ENCODE data around the gene AKAP17A. TPM values are rescaled to one million over a fixed set of nuclear protein-coding genes. Genes with fewer than 3 reads are reported as not detected.

The AKAP17A gene
- total and polyA plus RNA-seq, 2 donors (not counting 1 experiment from before 2014, with no cell fraction given), result 9.3 to 17.8 TPM

DNA sequence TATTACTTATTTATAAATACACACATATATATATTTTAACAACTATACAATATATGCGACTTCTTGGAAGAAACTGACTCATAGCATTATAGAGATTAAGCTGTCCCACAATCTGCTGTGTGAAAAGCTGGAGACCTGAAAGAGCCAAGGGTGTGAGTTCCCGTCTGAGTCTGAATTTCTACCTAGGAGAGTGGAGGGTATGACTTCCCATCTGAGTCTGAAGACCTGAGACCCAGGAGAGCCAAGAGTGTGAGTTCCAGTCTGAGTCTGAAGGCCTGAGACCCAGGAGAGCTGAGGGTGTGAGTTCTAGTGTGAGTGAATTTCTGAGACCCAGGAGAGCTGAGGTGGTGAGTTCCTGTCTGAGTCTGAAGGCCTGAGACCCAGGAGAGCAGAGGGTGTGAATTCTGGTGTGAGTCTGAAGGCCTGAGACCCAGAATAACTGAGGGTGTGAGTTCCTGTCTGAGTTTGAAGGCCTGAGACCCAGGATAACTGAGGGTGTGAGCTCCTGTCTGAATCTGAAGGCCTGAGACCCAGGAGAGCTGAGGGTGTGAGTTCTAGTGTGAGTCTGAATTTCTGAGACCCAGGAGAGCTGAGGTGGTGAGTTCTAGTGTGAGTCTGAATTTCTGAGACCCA lies 45.5 kb upstream of the AKAP17A start:
- TF ChIP-seq, protein P1, sequence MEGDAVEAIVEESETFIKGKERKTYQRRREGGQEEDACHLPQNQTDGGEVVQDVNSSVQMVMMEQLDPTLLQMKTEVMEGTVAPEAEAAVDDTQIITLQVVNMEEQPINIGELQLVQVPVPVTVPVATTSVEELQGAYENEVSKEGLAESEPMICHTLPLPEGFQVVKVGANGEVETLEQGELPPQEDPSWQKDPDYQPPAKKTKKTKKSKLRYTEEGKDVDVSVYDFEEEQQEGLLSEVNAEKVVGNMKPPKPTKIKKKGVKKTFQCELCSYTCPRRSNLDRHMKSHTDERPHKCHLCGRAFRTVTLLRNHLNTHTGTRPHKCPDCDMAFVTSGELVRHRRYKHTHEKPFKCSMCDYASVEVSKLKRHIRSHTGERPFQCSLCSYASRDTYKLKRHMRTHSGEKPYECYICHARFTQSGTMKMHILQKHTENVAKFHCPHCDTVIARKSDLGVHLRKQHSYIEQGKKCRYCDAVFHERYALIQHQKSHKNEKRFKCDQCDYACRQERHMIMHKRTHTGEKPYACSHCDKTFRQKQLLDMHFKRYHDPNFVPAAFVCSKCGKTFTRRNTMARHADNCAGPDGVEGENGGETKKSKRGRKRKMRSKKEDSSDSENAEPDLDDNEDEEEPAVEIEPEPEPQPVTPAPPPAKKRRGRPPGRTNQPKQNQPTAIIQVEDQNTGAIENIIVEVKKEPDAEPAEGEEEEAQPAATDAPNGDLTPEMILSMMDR (conservative IDR thresholded peaks at IDR 0.05 in 1 of 2, IDR thresholded peaks at IDR 0.05 in 1 of 2; ENCODE audit: low read depth in 1 of 2, low read length in 2 of 2), result no peak
- TF ChIP-seq EZH2 (IDR thresholded peaks at IDR 0.05; ENCODE audit: low read length, missing control alignments), result no peak
- no peaks in the 10 kb centered on the region for H3K79me2 ChIP-seq (ENCODE audit: control insufficient read depth, insufficient read depth, low read length)
- no peak overlapping the region for H3K4me3 ChIP-seq (replicated peaks in 1 of 4; ENCODE audit: control extremely low read depth in 1 of 4, insufficient read depth in 1 of 4, low read depth in 3 of 4, low read length in 4 of 4)
- no peak for DNase-seq (ENCODE audit: low read depth in 2 of 2)
- no peaks in the 10 kb centered on the region for H3K9me3 ChIP-seq (ENCODE audit: control insufficient read depth, insufficient read depth, low read depth, low read length)
- H3K36me3 ChIP-seq (ENCODE audit: control insufficient read depth, insufficient read depth, low read length), result no peaks in the 10 kb centered on the region
- no peak overlapping the region for H2AFZ ChIP-seq (ENCODE audit: low read length)
- no peak overlapping the region for H3K9ac ChIP-seq (ENCODE audit: insufficient read depth, low read length)
- no peaks in the 10 kb centered on the region for H4K20me1 ChIP-seq (ENCODE audit: control insufficient read depth, extremely low read depth, insufficient read depth, low read length)
- H3K27ac ChIP-seq (ENCODE audit: insufficient read depth, low read length), result no peak overlapping the region
- no peaks in the 10 kb centered on the region for H3K27me3 ChIP-seq (ENCODE audit: control insufficient read depth, insufficient read depth, low read length)
- H3K4me2 ChIP-seq (ENCODE audit: extremely low read depth, insufficient read depth, low read length), result no peak overlapping the region
- no peaks in the 10 kb centered on the region for H3K4me1 ChIP-seq (ENCODE audit: control insufficient read depth, extremely low read depth, insufficient read depth, low read length)

DNA sequence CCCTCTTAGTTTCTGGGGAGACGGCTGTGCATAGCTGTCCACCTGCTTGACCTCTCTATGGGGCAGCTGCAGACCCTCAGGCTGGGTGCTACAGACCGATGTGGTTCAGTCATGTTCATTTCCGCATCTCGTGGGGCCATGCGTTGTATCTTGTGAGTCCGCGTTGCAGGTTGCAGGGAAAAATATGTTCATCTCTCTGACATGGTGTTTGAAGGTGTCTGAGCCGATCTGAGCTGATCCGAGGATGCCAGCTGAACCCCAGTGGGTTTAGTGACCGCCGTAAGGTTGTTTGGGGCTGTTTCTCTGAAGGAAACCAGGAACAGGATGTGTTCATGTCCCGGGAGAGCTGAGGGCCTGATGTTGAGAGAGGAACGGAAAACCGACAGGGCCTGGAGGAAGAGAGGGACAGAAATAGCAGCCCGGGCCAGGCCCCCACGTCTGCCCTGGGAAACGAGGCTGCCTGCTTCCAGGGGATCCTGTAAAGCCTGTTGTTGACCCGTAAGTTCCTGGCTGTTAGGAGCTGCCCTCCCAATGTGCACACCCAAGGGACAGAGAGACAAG lies 44.6 kb upstream of the AKAP17A start:
- Histone ChIP-seq H3K36me3 (ENCODE audit: control insufficient read depth, insufficient read depth, low read length) (no peaks in the 10 kb centered on the region), H3K27ac (ENCODE audit: insufficient read depth, low read length) (no peak overlapping the region), H2AFZ (ENCODE audit: low read length) (no peak overlapping the region), H3K4me3 (replicated peaks in 1 of 4; ENCODE audit: control extremely low read depth in 1 of 4, insufficient read depth in 1 of 4, low read depth in 3 of 4, low read length in 4 of 4) (no peak overlapping the region), H3K4me1 (ENCODE audit: control insufficient read depth, extremely low read depth, insufficient read depth, low read length) (no peaks in the 10 kb centered on the region), H3K9ac (ENCODE audit: insufficient read depth, low read length) (no peak overlapping the region), H3K27me3 (ENCODE audit: control insufficient read depth, insufficient read depth, low read length) (no peaks in the 10 kb centered on the region), H3K79me2 (ENCODE audit: control insufficient read depth, insufficient read depth, low read length) (no peaks in the 10 kb centered on the region), H4K20me1 (ENCODE audit: control insufficient read depth, extremely low read depth, insufficient read depth, low read length) (no peaks in the 10 kb centered on the region), H3K9me3 (ENCODE audit: control insufficient read depth, insufficient read depth, low read depth, low read length) (no peaks in the 10 kb centered on the region), H3K4me2 (ENCODE audit: extremely low read depth, insufficient read depth, low read length) (no peak overlapping the region)
- DNase-seq (ENCODE audit: low read depth in 2 of 2), result no peak
- TF ChIP-seq, protein P1 (conservative IDR thresholded peaks at IDR 0.05 in 1 of 2, IDR thresholded peaks at IDR 0.05 in 1 of 2; ENCODE audit: low read depth in 1 of 2, low read length in 2 of 2), result no peak
- TF ChIP-seq EZH2 (IDR thresholded peaks at IDR 0.05; ENCODE audit: low read length, missing control alignments), result no peak

DNA sequence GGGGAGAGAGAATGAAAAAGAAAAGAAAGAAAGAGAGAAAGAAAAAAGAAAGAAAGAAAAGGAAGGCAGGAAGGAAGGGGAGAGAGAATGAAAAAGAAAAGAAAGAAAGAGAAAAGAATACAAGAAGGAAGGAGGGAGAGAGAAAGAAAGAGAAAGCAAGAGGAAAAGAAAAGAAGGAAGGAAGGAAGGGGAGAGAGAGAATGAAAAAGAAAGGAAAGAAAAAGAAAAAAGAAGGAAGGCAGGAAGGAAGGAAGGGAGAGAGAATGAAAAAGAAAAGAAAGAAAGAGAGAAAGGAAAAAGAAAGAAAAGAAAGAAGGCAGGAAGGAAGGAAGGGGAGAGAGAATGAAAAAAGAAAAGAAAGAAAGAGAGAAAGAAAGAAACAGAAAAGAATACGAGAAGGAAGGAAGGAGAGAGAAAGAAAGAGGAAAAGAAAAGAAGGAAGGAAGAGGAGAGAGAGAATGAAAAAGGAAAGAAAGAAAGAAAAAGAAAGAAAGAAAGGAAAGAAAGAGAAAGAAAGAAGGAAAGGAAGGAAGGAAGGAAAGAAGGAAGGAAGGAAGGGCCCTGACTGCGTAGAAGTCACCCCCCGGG lies 39.4 kb upstream of the AKAP17A start:
- Histone ChIP-seq H3K4me1 (ENCODE audit: control insufficient read depth, extremely low read depth, insufficient read depth, low read length) (no peaks in the 10 kb centered on the region), H3K9me3 (ENCODE audit: control insufficient read depth, insufficient read depth, low read depth, low read length) (no peaks in the 10 kb centered on the region), H3K4me2 (ENCODE audit: extremely low read depth, insufficient read depth, low read length) (no peak overlapping the region), H3K27ac (ENCODE audit: insufficient read depth, low read length) (no peak overlapping the region), H3K9ac (ENCODE audit: insufficient read depth, low read length) (no peak overlapping the region), H3K27me3 (ENCODE audit: control insufficient read depth, insufficient read depth, low read length) (no peaks in the 10 kb centered on the region), H2AFZ (ENCODE audit: low read length) (no peak overlapping the region), H3K79me2 (ENCODE audit: control insufficient read depth, insufficient read depth, low read length) (no peaks in the 10 kb centered on the region), H3K4me3 (replicated peaks in 1 of 4; ENCODE audit: control extremely low read depth in 1 of 4, insufficient read depth in 1 of 4, low read depth in 3 of 4, low read length in 4 of 4) (no peak overlapping the region), H3K36me3 (ENCODE audit: control insufficient read depth, insufficient read depth, low read length) (no peaks in the 10 kb centered on the region), H4K20me1 (ENCODE audit: control insufficient read depth, extremely low read depth, insufficient read depth, low read length) (no peaks in the 10 kb centered on the region)
- DNase-seq (ENCODE audit: low read depth in 2 of 2), result no peak
- TF ChIP-seq, protein P1 (conservative IDR thresholded peaks at IDR 0.05 in 1 of 2, IDR thresholded peaks at IDR 0.05 in 1 of 2; ENCODE audit: low read depth in 1 of 2, low read length in 2 of 2), result no peak
- no peak for TF ChIP-seq EZH2 (IDR thresholded peaks at IDR 0.05; ENCODE audit: low read length, missing control alignments)

Measured in fibroblast of lung (primary cell).